Neural cell (in vitro differentiated cells): ENCODE results near the gene HACD3. TPM values are rescaled to one million over a fixed set of nuclear protein-coding genes. Genes with fewer than 3 reads are reported as not detected.

Experiments
- H2AFZ ChIP-seq: fragments of 200-600, 300-800 bp; sonication (generic), shearing (Covaris generic); 2 replicates; pipeline ENCODE4 v1.6.0; 2014; ENCODE audit warnings: low read depth, mild to moderate bottlenecking, antibody characterized with exemption, low read length, moderate library complexity
- H3F3A ChIP-seq: fragments of 200-600 bp; shearing (Covaris generic); 2 replicates; pipeline ENCODE4 v1.6.1; 2016; ENCODE audit warnings: mild to moderate bottlenecking, moderate library complexity, mixed read lengths, antibody characterized with exemption, low read length; ENCODE audit not compliant: insufficient read depth, poor library complexity, severe bottlenecking
- H3K27ac ChIP-seq: fragments of 200-600, 300-800 bp; sonication (generic), shearing (Covaris generic); 2 replicates; pipeline ENCODE4 v1.5.1; 2014; ENCODE audit warnings: mild to moderate bottlenecking, low read length, moderate library complexity
- H3K27me3 ChIP-seq: fragments of 300-800, 200-600 bp; sonication (generic), shearing (Covaris generic); 2 replicates; pipeline ENCODE4 v1.6.0; 2014; ENCODE audit warnings: mild to moderate bottlenecking, low read depth, low read length, moderate library complexity; ENCODE audit not compliant: insufficient read depth
- H3K36me3 ChIP-seq: fragments of 300-800, 200-600 bp; sonication (generic), shearing (Covaris generic); 2 replicates; pipeline ENCODE4 v1.5.1; 2014; ENCODE audit warnings: mild to moderate bottlenecking, antibody characterized with exemption, low read length, moderate library complexity; ENCODE audit not compliant: insufficient read depth
- H3K4me2 ChIP-seq: fragments of 300-800, 200-600 bp; sonication (generic), shearing (Covaris generic); 2 replicates; pipeline ENCODE4 v1.6.0; 2014; ENCODE audit warnings: mild to moderate bottlenecking, low read length
- H3K4me3 ChIP-seq: fragments of 300-800, 200-600 bp; sonication (generic), shearing (Covaris generic); 2 replicates; pipeline ENCODE4 v1.5.1; 2014; ENCODE audit warnings: mild to moderate bottlenecking, low read length, moderate library complexity
- H3K79me2 ChIP-seq: fragments of 200-600 bp; shearing (Covaris generic); replicated peaks from 2 replicates; pipeline ENCODE4 v1.6.0; 2014; ENCODE audit warnings: mild to moderate bottlenecking, low read length, moderate library complexity; ENCODE audit not compliant: insufficient read depth
- H3K9ac ChIP-seq: fragments of 300-800, 200-600 bp; sonication (generic), shearing (Covaris generic); 2 replicates; pipeline ENCODE4 v1.6.1; 2016; ENCODE audit warnings: mild to moderate bottlenecking, low read length, mixed read lengths
- H3K9me2 ChIP-seq: fragments of 200-600 bp; shearing (Covaris generic); 2 replicates; pipeline ENCODE4 v1.6.1; 2016; ENCODE audit warnings: mild to moderate bottlenecking, low read length, mixed read lengths; ENCODE audit not compliant: insufficient read depth
- H3K9me3 ChIP-seq: fragments of 200-600, 300-800 bp; sonication (generic), shearing (Covaris generic); 2 replicates; pipeline ENCODE4 v1.6.1; 2016; ENCODE audit warnings: mild to moderate bottlenecking, mixed run types, low read length, moderate library complexity, mixed read lengths
- H4K20me1 ChIP-seq: fragments of 200-600 bp; shearing (Covaris generic); 2 replicates; pipeline ENCODE4 v1.6.1; 2016; ENCODE audit warnings: mild to moderate bottlenecking, mixed run types; ENCODE audit not compliant: insufficient read depth
- EP300 ChIP-seq: fragments of 450-650 bp; conservative IDR thresholded peaks from 2 replicates; pipeline ENCODE4 v1.6.1; 2014; ENCODE audit warnings: antibody characterized with exemption, mild to moderate bottlenecking, moderate library complexity; ENCODE audit not compliant: poor library complexity, severe bottlenecking
- EZH2 ChIP-seq: fragments of 200-600, 300-800 bp; shearing (Covaris generic), sonication (generic); IDR thresholded peaks from 2 replicates; pipeline ENCODE4 v1.6.1; 2014; ENCODE audit warnings: antibody characterized with exemption, low read length, borderline replicate concordance, mild to moderate bottlenecking; ENCODE audit not compliant: insufficient read depth, poor library complexity, severe bottlenecking
- MXI1 ChIP-seq: fragments of 450-650 bp; conservative IDR thresholded peaks from 2 replicates; pipeline ENCODE4 v1.6.1; 2014; ENCODE audit warnings: antibody characterized with exemption, mild to moderate bottlenecking; ENCODE audit not compliant: poor library complexity, severe bottlenecking
- POLR2AphosphoS5 ChIP-seq: IDR thresholded peaks from 2 replicates; pipeline ENCODE4 v1.6.1; 2012
- RAD21 ChIP-seq: fragments of 450-650 bp; conservative IDR thresholded peaks from 2 replicates; pipeline ENCODE4 v1.6.1; 2014; ENCODE audit warnings: antibody characterized with exemption, mild to moderate bottlenecking, moderate library complexity
- SMC3 ChIP-seq: fragments of 450-650 bp; conservative IDR thresholded peaks from 2 replicates; pipeline ENCODE4 v1.6.1; 2014; ENCODE audit warnings: antibody characterized with exemption, mild to moderate bottlenecking, moderate library complexity; ENCODE audit not compliant: poor library complexity
- TAF1 ChIP-seq: IDR thresholded peaks from 2 replicates; pipeline ENCODE4 v1.6.1; 2012; ENCODE audit warnings: low read depth
- polyA plus RNA-seq: library from polyadenylated mRNA; depleted of rRNA; stranded (reverse); fragments of >200 nt; gene quantifications from 2 replicates; pipeline ENCODE4 v1.2.3, GENCODE V29; 2014
- TF ChIP-seq, protein P1 (sequence below): fragments of 450-650 bp; IDR thresholded peaks from 2 replicates; pipeline ENCODE4 v1.5.1; 2014; ENCODE audit warnings: antibody characterized with exemption, mild to moderate bottlenecking, moderate library complexity; ENCODE audit not compliant: poor library complexity, severe bottlenecking
- TF ChIP-seq, protein P2 (sequence below): IDR thresholded peaks from 2 replicates; pipeline ENCODE4 v1.6.1; 2012; ENCODE audit warnings: borderline replicate concordance

HACD3 gene
- polyA plus RNA-seq, 1 donor from 2014 or later, result 177 TPM

DNA sequence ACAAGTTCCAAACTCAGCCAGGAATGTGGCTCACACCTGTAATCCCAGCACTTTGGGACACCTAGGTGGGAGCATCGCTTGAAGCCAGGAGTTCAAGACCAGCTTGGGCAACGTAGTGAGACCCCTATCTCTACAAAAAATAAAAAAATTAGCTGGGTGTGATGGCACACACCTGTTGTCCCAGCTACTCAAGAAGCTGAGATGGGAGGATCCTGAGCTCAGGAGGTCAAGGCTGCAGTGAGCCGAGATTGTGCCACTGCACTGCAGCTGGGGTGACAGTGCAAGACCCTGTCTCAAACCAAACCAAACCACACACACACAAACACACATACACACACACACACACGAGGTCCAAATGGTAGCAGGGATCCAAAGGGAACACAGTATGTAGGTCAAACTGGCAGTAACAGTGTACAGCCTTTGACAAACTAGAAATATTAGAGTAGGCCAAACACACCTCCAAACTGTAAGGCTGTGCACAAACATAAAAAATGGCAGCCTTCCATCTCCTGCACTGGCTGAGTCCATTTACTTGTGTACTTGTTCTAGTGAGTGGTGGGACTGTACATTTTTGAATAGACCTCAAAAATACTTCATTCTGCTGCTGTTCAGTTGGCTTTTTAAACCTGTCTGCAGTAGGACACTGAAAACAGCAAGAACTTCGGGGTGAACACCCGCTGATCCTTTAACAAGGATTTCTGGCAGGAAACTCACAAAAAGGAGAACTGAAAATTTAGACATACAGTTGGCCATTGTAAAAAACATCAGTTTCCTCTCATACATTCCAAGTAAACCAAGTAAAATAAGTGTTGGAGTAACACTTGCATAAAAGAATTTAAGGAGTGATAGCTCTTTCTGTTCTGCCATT, 47.1 kb downstream of the HACD3 start:
- Histone ChIP-seq H3F3A (no peaks in the 10 kb centered on the region), H3K4me2 (no peak overlapping the region), H3K79me2 (no peaks in the 10 kb centered on the region), H2AFZ (no peak overlapping the region), H3K27me3 (no peaks in the 10 kb centered on the region), H3K27ac (no peak overlapping the region), H3K36me3 (peaks cover 14% of the 10 kb centered on the region), H3K9me2 (no peaks in the 10 kb centered on the region), H4K20me1 (no peaks in the 10 kb centered on the region), H3K9ac (no peak overlapping the region), H3K9me3 (no peaks in the 10 kb centered on the region), H3K4me3 (no peak overlapping the region)
- no peak for TF ChIP-seq EZH2
- no peak for TF ChIP-seq TAF1
- TF ChIP-seq SMC3, result no peak
- no peak for TF ChIP-seq EP300
- no peak for TF ChIP-seq POLR2AphosphoS5
- TF ChIP-seq, protein P1, sequence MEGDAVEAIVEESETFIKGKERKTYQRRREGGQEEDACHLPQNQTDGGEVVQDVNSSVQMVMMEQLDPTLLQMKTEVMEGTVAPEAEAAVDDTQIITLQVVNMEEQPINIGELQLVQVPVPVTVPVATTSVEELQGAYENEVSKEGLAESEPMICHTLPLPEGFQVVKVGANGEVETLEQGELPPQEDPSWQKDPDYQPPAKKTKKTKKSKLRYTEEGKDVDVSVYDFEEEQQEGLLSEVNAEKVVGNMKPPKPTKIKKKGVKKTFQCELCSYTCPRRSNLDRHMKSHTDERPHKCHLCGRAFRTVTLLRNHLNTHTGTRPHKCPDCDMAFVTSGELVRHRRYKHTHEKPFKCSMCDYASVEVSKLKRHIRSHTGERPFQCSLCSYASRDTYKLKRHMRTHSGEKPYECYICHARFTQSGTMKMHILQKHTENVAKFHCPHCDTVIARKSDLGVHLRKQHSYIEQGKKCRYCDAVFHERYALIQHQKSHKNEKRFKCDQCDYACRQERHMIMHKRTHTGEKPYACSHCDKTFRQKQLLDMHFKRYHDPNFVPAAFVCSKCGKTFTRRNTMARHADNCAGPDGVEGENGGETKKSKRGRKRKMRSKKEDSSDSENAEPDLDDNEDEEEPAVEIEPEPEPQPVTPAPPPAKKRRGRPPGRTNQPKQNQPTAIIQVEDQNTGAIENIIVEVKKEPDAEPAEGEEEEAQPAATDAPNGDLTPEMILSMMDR, result no peak
- TF ChIP-seq, protein P2, sequence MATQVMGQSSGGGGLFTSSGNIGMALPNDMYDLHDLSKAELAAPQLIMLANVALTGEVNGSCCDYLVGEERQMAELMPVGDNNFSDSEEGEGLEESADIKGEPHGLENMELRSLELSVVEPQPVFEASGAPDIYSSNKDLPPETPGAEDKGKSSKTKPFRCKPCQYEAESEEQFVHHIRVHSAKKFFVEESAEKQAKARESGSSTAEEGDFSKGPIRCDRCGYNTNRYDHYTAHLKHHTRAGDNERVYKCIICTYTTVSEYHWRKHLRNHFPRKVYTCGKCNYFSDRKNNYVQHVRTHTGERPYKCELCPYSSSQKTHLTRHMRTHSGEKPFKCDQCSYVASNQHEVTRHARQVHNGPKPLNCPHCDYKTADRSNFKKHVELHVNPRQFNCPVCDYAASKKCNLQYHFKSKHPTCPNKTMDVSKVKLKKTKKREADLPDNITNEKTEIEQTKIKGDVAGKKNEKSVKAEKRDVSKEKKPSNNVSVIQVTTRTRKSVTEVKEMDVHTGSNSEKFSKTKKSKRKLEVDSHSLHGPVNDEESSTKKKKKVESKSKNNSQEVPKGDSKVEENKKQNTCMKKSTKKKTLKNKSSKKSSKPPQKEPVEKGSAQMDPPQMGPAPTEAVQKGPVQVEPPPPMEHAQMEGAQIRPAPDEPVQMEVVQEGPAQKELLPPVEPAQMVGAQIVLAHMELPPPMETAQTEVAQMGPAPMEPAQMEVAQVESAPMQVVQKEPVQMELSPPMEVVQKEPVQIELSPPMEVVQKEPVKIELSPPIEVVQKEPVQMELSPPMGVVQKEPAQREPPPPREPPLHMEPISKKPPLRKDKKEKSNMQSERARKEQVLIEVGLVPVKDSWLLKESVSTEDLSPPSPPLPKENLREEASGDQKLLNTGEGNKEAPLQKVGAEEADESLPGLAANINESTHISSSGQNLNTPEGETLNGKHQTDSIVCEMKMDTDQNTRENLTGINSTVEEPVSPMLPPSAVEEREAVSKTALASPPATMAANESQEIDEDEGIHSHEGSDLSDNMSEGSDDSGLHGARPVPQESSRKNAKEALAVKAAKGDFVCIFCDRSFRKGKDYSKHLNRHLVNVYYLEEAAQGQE, result no peak
- TF ChIP-seq RAD21, result no peak
- no peak for TF ChIP-seq MXI1

- H3K9me3 ChIP-seq, result no peaks in the 10 kb centered on the region
- H3K4me3 ChIP-seq, result no peak overlapping the region
Observed at GRCh38 chr15:65578904-65579728, 48.9 kb downstream of the HACD3 start.

More at GRCh38 chr15:65578904-65579728, 48.9 kb downstream of the HACD3 start:
- Histone ChIP-seq H4K20me1 (no peaks in the 10 kb centered on the region), H3K27me3 (no peaks in the 10 kb centered on the region), H3K27ac (no peak overlapping the region), H3K36me3 (peaks cover 19% of the 10 kb centered on the region), H3K9me2 (no peaks in the 10 kb centered on the region), H3K4me2 (no peak overlapping the region), H2AFZ (no peak overlapping the region), H3F3A (no peaks in the 10 kb centered on the region), H3K9ac (no peak overlapping the region), H3K79me2 (no peaks in the 10 kb centered on the region)
- TF ChIP-seq TAF1 (no peak), EZH2 (no peak), RAD21 (no peak), MXI1 (no peak), EP300 (no peak), POLR2AphosphoS5 (no peak), SMC3 (no peak)
- TF ChIP-seq, protein P1, result no peak
- TF ChIP-seq, protein P2, result no peak
